PC-3 (cell line): Measurements from ENCODE around the gene MIB2.

Experiments used
- CTCF ChIP-seq: fragments of 300-600 bp; sonication (generic); conservative IDR thresholded peaks from 2 replicates; pipeline ENCODE4 v1.5.1; 2017; ENCODE audit warnings: antibody characterized with exemption, low read depth, mild to moderate bottlenecking, low read length
- EZH2 ChIP-seq: fragments of 300-600 bp; sonication (generic); IDR thresholded peaks from one replicate; pipeline ENCODE4 v1.6.1; 2017; ENCODE audit warnings: antibody characterized with exemption, mild to moderate bottlenecking, low read length; ENCODE audit not compliant: unreplicated experiment
- EZH2phosphoT487 ChIP-seq: fragments of 300-600 bp; sonication (generic); IDR thresholded peaks from 2 replicates; pipeline ENCODE4 v1.6.1; 2018; ENCODE audit warnings: mild to moderate bottlenecking, antibody characterized with exemption, low read length, borderline replicate concordance

DNA sequence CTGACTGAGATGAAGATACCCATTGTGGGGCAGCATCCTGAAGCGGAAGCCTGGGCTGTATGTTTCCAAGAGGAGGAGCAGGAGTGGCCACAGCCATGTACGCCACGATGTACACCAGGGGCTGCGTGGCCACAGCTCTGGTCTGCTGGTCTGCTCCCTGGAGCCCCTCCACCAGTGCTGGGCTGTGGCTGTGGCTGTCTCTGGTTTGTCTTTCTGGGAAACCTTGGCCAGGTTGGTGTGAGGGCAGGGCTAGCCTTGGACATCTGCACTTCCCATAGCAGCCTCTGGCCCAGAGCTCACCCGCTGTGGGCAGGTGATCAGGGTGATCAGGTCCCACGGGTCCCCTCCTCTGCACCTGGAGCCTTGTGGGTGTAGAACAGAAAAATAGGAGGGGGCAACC is 2.6 kb downstream of the MIB2 start:
- TF ChIP-seq EZH2phosphoT487 = no peak
- no peak for TF ChIP-seq CTCF
- TF ChIP-seq EZH2 = no peak
